K562 (cell line): Measurements from ENCODE around the gene DGAT2. TPM values are rescaled to one million over a fixed set of nuclear protein-coding genes. Genes with fewer than 3 reads are reported as not detected.

Experiments used
- ATAC-seq: fragments of 200-7000 bp; cut with Tn5 transposase; 3 replicates; pipeline ENCODE4 v1.9.1; 2020; ENCODE audit warnings: moderate library complexity
- BruUV-seq: library from RNA; stranded (reverse); fragments of 400-500 nt; replicated peaks from 2 replicates; lab custom pipeline; 2021; lab: Mats Ljungman, UMichigan
- CTCF ChIA-PET: fragments of 300-600 bp; formaldehyde crosslinking; extraction: SDS; loops from one replicate; lab custom pipeline; 2021; ENCODE audit warnings: low intra/inter-chr PET ratio; lab: Yijun Ruan, JAX
- POLR2A ChIA-PET: fragments of 300-600, 350-650 bp; sonication (Branson Sonifier 250); formaldehyde crosslinking; extraction: SDS; loops from one replicate; lab custom pipeline; 2021; ENCODE audit warnings: antibody characterized with exemption, inconsistent platforms; lab: Yijun Ruan, JAX
- DNase-seq, 4 experiments: peaks; one replicate each; pipeline versions ENCODE4 v3.0.0 to v3.0.0-alpha.2; 2011 to 2018; ENCODE audit warnings: low spot score in 3 of 4, mixed read lengths in 3 of 4; ENCODE audit errors: extremely low read depth in 1 of 4
- FAIRE-seq: peaks from 2 replicates; lab custom pipeline; 2011; peaks lifted over from hg19 to GRCh38; lab: Jason Lieb, UNC
- H2AFZ ChIP-seq: 2 replicates; pipeline ENCODE4 v1.6.0; 2011; ENCODE audit warnings: low read depth, low read length, control low read depth, inconsistent platforms
- H3K27ac ChIP-seq: fragments of 200-600 bp; 3 replicates; pipeline ENCODE4 v1.8.0; 2011; ENCODE audit warnings: low read depth, mild to moderate bottlenecking, control low read depth, inconsistent platforms, low read length, moderate library complexity, mixed read lengths; ENCODE audit errors: extremely low read depth
- H3K27me3 ChIP-seq, 2 experiments: fragments of 300-600 bp in 1 of 2; 2 replicates in 1 of 2; 3 replicates in 1 of 2; pipeline versions ENCODE4 v1.6.0 to v1.8.0; 2011; ENCODE audit warnings: inconsistent platforms in 2 of 2, low read length in 2 of 2, mild to moderate bottlenecking in 1 of 2, mixed read lengths in 1 of 2, moderate library complexity in 1 of 2; ENCODE audit not compliant: control insufficient read depth in 2 of 2, insufficient read depth in 2 of 2
- H3K36me3 ChIP-seq: fragments of 300-600 bp; 3 replicates; pipeline ENCODE4 v1.8.0; 2011; ENCODE audit warnings: mild to moderate bottlenecking, low read length, inconsistent platforms; ENCODE audit not compliant: control insufficient read depth, insufficient read depth
- H3K4me1 ChIP-seq, 2 experiments: fragments of 200-600 bp in 1 of 2; replicated peaks in 1 of 2; 2 replicates in 1 of 2; 3 replicates in 1 of 2; pipeline versions ENCODE4 v1.5.1 to v1.8.0; 2011; ENCODE audit warnings: inconsistent platforms in 2 of 2, low read length in 2 of 2, mild to moderate bottlenecking in 1 of 2, mixed read lengths in 1 of 2, moderate library complexity in 1 of 2; ENCODE audit not compliant: control insufficient read depth in 2 of 2, insufficient read depth in 2 of 2
- H3K4me2 ChIP-seq: 2 replicates; pipeline ENCODE4 v1.6.1; 2011; ENCODE audit warnings: low read length, control low read depth, inconsistent platforms, mixed read lengths; ENCODE audit not compliant: insufficient read depth
- H3K4me3 ChIP-seq: fragments of 200-600 bp; sonication (generic), shearing (Covaris generic); 2 replicates; pipeline ENCODE4 v1.5.1; 2016; ENCODE audit warnings: control low read depth, inconsistent platforms
- H3K79me2 ChIP-seq: fragments of 200-600 bp; 3 replicates; pipeline ENCODE4 v1.8.0; 2011; ENCODE audit warnings: low read length, inconsistent platforms; ENCODE audit not compliant: control insufficient read depth, insufficient read depth
- H3K9ac ChIP-seq, 2 experiments: 2 replicates each; pipeline versions ENCODE4 v1.6.0 to v1.6.1; 2011; ENCODE audit warnings: low read depth in 2 of 2, low read length in 2 of 2, control low read depth in 1 of 2, inconsistent platforms in 1 of 2, mild to moderate bottlenecking in 1 of 2, mixed read lengths in 1 of 2; ENCODE audit not compliant: insufficient read depth in 1 of 2
- H3K9me1 ChIP-seq: one replicate; pipeline ENCODE4 v1.6.0; 2011; ENCODE audit warnings: inconsistent platforms, mild to moderate bottlenecking, low read length, moderate library complexity; ENCODE audit not compliant: control insufficient read depth, insufficient read depth
- H3K9me3 ChIP-seq: replicated peaks from 2 replicates; pipeline ENCODE4 v1.5.1; 2011; ENCODE audit warnings: low read depth, low read length, inconsistent platforms; ENCODE audit not compliant: control insufficient read depth, insufficient read depth
- H4K20me1 ChIP-seq: replicated peaks from 2 replicates; pipeline ENCODE4 v1.6.1; 2011; ENCODE audit warnings: low read length, inconsistent platforms, mixed read lengths; ENCODE audit not compliant: control insufficient read depth, insufficient read depth
- CBX1 ChIP-seq: sonication (generic); IDR thresholded peaks from 2 replicates; pipeline ENCODE4 v1.6.1; 2016; ENCODE audit warnings: antibody characterized with exemption, low read depth, mild to moderate bottlenecking
- HDAC2 ChIP-seq: fragments of 450-650 bp; IDR thresholded peaks from 2 replicates; pipeline ENCODE4 v1.6.1; 2016; ENCODE audit warnings: mild to moderate bottlenecking
- IRF2 ChIP-seq: sonication (generic); formaldehyde crosslinking; IDR thresholded peaks from 2 replicates; pipeline ENCODE4 v1.8.1; 2022; ENCODE audit warnings: mild to moderate bottlenecking, missing genetic modification reagents
- SIRT6 ChIP-seq: IDR thresholded peaks from one replicate; pipeline ENCODE4 v1.6.1; 2012; ENCODE audit warnings: low read depth, mild to moderate bottlenecking, control low read depth, inconsistent platforms, low read length, moderate library complexity
- TCFL5 ChIP-seq: fragments of 250-450 bp; sonication (Bioruptor Pico); conservative IDR thresholded peaks from 2 replicates; pipeline ENCODE4 v1.6.1; 2021; ENCODE audit warnings: mild to moderate bottlenecking, moderate library complexity, matching md5 sums
- ZNF239 ChIP-seq: fragments of 250-450 bp; sonication (Bioruptor Pico); IDR thresholded peaks from 2 replicates; pipeline ENCODE4 v1.4.0; 2020; ENCODE audit warnings: mild to moderate bottlenecking
- ZNF354B ChIP-seq: fragments of 250-450 bp; sonication (Bioruptor Pico); IDR thresholded peaks from 2 replicates; pipeline ENCODE4 v1.4.0; 2020
- ZZZ3 ChIP-seq: fragments of 450-650 bp; IDR thresholded peaks from 2 replicates; pipeline ENCODE4 v1.6.1; 2016; ENCODE audit warnings: antibody characterized with exemption, mild to moderate bottlenecking, moderate library complexity
- WGBS: fragments of 100-300 bp; shearing (Covaris generic); methylation state at CpG from one replicate; pipeline ENCODE4 v1.1.6; 2016; ENCODE audit warnings: low coverage, mixed read lengths; ENCODE audit not compliant: insufficient coverage; ENCODE audit errors: missing lambda C conversion rate; 5-methylcytosine and 5-hydroxymethylcytosine counted together
- in situ Hi-C: fragments of 300-500 bp; cut with MboI; formaldehyde crosslinking; loops from 4 replicates; pipeline ENCODE4 v1.15.0; 2018; ENCODE audit warnings: inconsistent platforms, mixed read lengths
- intact Hi-C: fragments of 100-400 bp; cut with micrococcal nuclease; formaldehyde crosslinking; loops from 2 replicates; pipeline ENCODE4 v1.14.2; 2022
- polyA plus RNA-seq, 8 experiments: library from polyadenylated mRNA; depleted of rRNA in 4 of 8; stranded (reverse) in 5 of 8; unstranded in 3 of 8; fragments of >200 nt; fragmentation: Nextera tagmentation in 2 of 8; fragmentation: Illumina TruSeq in 1 of 8; extraction: Ambion mirVana in 2 of 8; extraction: Trizol in 1 of 8; gene quantifications; 2 replicates each; pipeline versions ENCODE4 v1.2.1 to v1.2.3, GENCODE V29; 2011 to 2014; ENCODE audit warnings: inconsistent platforms in 1 of 8, missing spikeins in 1 of 8
- total RNA-seq, 7 experiments: library from RNA; depleted of rRNA in 6 of 7; stranded (reverse); fragments of >200 nt in 6 of 7; fragmentation: Illumina TruSeq in 2 of 7; extraction: Trizol in 2 of 7; gene quantifications; 2 replicates each; pipeline versions ENCODE4 v1.2.1 to v1.2.3, GENCODE V29; 2011 to 2021; ENCODE audit warnings: low replicate concordance in 1 of 7
- TF ChIP-seq, protein P1 (sequence below): IDR thresholded peaks from 2 replicates; pipeline ENCODE4 v1.6.1; 2011; ENCODE audit not compliant: insufficient read length; ENCODE audit errors: extremely low read depth
- TF ChIP-seq, protein P2 (sequence below): sonication (generic); formaldehyde crosslinking; IDR thresholded peaks from 2 replicates; pipeline ENCODE4 v1.8.0; 2022; ENCODE audit warnings: missing genetic modification reagents, mild to moderate bottlenecking, borderline replicate concordance
- TF ChIP-seq, protein P3 (sequence below): sonication (generic); formaldehyde crosslinking; IDR thresholded peaks from 2 replicates; pipeline ENCODE4 v1.9.0; 2022; ENCODE audit warnings: mild to moderate bottlenecking, missing genetic modification reagents

DGAT2 gene
- total and polyA plus RNA-seq, 9 of the 15 experiments (the other 6 are each of a cell fraction or from before 2014, with no cell fraction given) = 0.68 to 2.8 (median 1.8) TPM

DNA sequence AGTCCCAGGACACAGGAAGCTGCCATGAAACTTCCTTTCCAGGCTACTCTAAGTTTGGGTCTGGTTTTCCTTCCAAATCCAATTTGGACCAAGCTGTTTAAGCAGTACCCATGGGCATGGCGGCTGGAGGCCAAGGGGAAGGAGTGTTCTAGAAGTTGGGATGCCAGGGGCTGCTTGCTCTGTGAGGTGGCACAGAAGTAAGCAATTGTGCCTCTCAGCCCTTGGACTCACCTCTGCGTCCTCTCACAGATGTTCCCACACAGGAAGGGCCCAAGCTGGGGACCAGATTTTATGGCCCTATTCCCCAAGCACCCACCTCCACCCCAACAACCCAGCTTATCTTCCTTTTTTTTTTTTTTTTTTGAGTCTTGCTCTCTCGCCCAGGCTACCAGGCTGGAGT lies 3.5 kb upstream of the DGAT2 start (continued):
- TF ChIP-seq, protein P1, sequence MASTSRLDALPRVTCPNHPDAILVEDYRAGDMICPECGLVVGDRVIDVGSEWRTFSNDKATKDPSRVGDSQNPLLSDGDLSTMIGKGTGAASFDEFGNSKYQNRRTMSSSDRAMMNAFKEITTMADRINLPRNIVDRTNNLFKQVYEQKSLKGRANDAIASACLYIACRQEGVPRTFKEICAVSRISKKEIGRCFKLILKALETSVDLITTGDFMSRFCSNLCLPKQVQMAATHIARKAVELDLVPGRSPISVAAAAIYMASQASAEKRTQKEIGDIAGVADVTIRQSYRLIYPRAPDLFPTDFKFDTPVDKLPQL = no peak
- no peak for TF ChIP-seq ZNF354B (CRISPR knock-in tag)
- TF ChIP-seq, all 486 proteins: peak for 0

DNA sequence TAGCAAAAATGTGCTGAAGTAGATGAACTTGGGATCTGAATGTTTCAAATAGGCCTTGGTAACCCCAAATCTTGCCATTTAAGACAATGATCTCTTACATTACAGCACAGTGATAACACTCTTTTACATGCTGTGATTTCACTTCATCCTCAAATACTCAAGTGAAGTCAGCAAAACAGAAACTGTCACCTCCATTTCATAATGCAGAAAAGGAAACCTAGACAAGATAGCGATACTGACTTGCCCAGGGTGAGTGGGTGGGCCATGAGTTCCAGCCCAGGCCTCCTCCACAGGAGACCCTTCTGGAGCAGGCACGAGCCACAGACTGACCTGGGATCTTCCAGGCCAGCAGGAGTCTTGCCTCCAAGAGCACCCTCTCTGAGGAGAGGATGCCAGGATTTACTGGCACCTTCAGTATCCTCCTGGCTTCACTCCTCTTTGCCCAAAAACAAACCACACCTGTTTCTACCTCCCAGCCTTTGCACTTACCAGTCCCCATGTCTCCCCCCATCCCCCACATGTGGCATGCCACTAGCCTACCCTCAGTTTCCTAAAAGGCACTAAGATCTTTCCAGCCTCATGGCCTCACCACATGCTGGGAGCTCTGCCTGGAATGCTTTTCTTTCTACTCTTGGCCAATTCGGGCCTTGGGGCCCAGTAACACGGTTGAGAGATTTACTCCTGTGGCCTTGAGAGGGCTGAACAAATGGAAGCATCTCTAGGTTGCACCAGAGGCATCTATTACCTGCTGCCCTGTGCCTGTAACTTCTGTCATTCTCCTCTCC lies 1.9 kb upstream of the DGAT2 start:
- Histone ChIP-seq H3K36me3 (no peaks in the 10 kb centered on the region), H3K79me2 (no peaks in the 10 kb centered on the region), H3K9me3 (no peaks in the 10 kb centered on the region), H3K4me3 (no peak overlapping the region), H3K4me2 (no peak overlapping the region), H3K27me3 (peaks cover 7 to 10% of the 10 kb centered on the region in 2 experiments; a peak in 4 of 5 replicates), H3K9me1 (no peaks in the 10 kb centered on the region), H3K9ac (no peak overlapping the region), H2AFZ (peak overlapping the region; percentile 25; the same call in 1 of the 2 replicates), H4K20me1 (no peaks in the 10 kb centered on the region), H3K27ac (no peak overlapping the region), H3K4me1 (peaks cover 18 to 24% of the 10 kb centered on the region in 2 experiments)
- DNase-seq = no peak
- TF ChIP-seq ZNF239 (CRISPR knock-in tag) (no peak), HDAC2 (no peak), SIRT6 (no peak), ZZZ3 (no peak), IRF2 (no peak), CBX1 (no peak), TCFL5 (CRISPR knock-in tag) (no peak)
- TF ChIP-seq, protein P2, sequence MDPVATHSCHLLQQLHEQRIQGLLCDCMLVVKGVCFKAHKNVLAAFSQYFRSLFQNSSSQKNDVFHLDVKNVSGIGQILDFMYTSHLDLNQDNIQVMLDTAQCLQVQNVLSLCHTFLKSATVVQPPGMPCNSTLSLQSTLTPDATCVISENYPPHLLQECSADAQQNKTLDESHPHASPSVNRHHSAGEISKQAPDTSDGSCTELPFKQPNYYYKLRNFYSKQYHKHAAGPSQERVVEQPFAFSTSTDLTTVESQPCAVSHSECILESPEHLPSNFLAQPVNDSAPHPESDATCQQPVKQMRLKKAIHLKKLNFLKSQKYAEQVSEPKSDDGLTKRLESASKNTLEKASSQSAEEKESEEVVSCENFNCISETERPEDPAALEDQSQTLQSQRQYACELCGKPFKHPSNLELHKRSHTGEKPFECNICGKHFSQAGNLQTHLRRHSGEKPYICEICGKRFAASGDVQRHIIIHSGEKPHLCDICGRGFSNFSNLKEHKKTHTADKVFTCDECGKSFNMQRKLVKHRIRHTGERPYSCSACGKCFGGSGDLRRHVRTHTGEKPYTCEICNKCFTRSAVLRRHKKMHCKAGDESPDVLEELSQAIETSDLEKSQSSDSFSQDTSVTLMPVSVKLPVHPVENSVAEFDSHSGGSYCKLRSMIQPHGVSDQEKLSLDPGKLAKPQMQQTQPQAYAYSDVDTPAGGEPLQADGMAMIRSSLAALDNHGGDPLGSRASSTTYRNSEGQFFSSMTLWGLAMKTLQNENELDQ (CRISPR knock-in tag) = no peak
- TF ChIP-seq, protein P3, sequence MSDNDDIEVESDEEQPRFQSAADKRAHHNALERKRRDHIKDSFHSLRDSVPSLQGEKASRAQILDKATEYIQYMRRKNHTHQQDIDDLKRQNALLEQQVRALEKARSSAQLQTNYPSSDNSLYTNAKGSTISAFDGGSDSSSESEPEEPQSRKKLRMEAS (CRISPR knock-in tag) = no peak
- FAIRE-seq = no peak
- WGBS = 43% methylated on average over 4 of the region's 4 CpGs
- CTCF ChIA-PET = interaction anchor here (2.4 kb wide), 1 partner anchor 44 kb away, joined by 10 read pairs; no protein-coding TSS in a partner anchor
- in situ Hi-C loops = no loop called here
- ATAC-seq = no peak
- BruUV-seq = no TSS peak
- POLR2A ChIA-PET = interaction anchor here (0.6 kb wide), 1 partner anchor 415 kb away, joined by 3 read pairs; no protein-coding TSS in a partner anchor
- intact Hi-C loops = no loop called here
